ENCODE measurements around the gene PTGIS. TPM values are rescaled to one million over a fixed set of nuclear protein-coding genes. Genes with fewer than 3 reads are reported as not detected.

Gene PTGIS
- 17.7 TPM for total RNA-seq

DNA sequence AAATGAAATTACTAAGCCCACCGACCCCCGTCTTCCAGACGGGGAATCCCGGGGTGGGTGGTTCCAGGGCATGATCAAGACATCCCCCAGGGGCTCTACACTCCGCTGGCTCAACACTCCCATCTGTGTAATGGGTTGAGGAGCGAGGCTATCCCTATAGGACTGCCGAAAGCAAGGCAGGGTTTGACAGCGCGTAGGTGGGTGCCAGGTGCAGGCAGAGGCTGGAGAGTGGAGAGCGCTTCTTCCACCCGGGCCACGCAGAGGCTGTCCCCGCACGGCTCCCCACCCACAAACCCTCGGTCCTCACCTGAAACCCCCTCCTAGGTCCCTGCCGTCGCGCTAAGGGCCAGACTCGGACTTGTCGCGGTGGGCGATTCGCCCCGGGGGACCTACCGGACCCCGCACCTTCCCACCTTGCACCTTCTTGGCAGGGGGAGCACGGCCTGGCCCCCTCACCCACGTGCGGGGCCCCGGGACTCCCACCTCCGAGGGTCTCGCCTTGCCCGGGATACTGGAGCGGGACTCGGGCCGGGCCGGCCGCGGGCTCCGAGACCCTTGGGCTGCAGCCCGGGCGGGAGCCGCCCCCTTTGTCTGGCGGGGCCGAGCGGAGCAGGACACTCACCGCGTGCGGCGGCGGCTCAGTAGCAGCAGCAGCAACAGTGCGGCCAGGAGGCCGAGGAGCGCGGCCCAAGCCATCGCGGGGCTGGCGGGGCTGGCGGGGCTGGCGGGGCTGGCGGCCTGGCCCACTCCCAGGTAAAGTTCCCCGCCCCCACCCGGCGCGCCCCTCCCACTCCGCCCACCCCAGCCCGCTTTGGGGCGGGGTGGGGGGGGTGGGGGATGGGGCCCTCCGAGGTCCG lies at the start of gene PTGIS:
Gene PTGIS (minus strand): TSS at position 717 of the 857 bp plus-strand sequence. CDS start 21 bp downstream, at position 696.

DNA sequence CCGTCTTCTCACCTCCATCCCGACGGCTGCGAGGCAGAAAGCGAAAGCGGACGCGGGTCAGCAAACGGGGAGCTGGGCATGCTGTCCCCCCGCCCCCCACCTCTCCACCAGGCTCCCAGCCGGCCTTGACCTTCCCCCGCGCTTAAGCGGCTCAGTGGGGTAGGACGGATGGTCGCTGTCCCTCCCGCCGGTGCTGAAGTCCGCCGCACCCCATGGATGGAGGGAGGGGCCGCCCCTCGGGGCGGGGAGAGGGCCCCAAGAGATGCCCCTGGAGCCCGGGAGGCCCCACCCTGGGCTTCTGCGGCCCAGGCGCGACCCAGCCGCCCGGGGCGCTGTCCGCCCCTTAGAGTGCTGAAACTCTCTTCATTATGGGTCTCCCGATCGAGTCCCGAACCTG lies 85.3 kb downstream of the PTGIS start, which contains the start of gene KCNB1:
Gene KCNB1 (minus strand): TSS at position 48 of the 397 bp plus-strand sequence. CDS start 188 bp downstream, outside the sequence.

Other genes with a start within 250 kb of the PTGIS start
- gene KCNB1, start 85.5 kb downstream of the PTGIS start, total RNA-seq: 21.7 TPM
- gene B4GALT5, start 145.7 kb upstream of the PTGIS start, total RNA-seq: 29.4 TPM
- 6.0 TPM for gene SLC9A8, start 244.7 kb upstream of the PTGIS start, total RNA-seq

Data from camera-type eye (tissue), 1 donor.